Gastroesophageal sphincter (tissue), 3 donors: ENCODE measurements around the gene CTU1.

ENCODE experiments used
- CTCF ChIP-seq, 4 experiments: fragments of 200-600 bp in 2 of 4; fragments of 450-650 bp in 2 of 4; sonication (generic) in 1 of 4; IDR thresholded peaks; one replicate each; pipeline ENCODE4 v1.5.1; 2017 to 2019; ENCODE audit warnings: antibody characterized with exemption in 4 of 4, mild to moderate bottlenecking in 2 of 4, moderate library complexity in 2 of 4
- POLR2A ChIP-seq, 2 donors: fragments of 450-650 bp; IDR thresholded peaks; one replicate each; pipeline ENCODE4 v1.6.1; 2017; ENCODE audit warnings: antibody characterized with exemption in 2 of 2, mild to moderate bottlenecking in 2 of 2, moderate library complexity in 1 of 2
- POLR2AphosphoS5 ChIP-seq: sonication (generic); formaldehyde crosslinking; IDR thresholded peaks from one replicate; pipeline ENCODE4 v1.6.1; 2017; ENCODE audit warnings: antibody characterized with exemption

- no peak for TF ChIP-seq CTCF (IDR thresholded peaks at IDR 0.05)
- no peak for TF ChIP-seq POLR2A (IDR thresholded peaks at IDR 0.05)
- TF ChIP-seq POLR2AphosphoS5: no peak
Observed at GRCh38 chr19:51135004-51135403, 26.8 kb upstream of the CTU1 start.
